Measurements from ENCODE around the gene ANO2. TPM values are rescaled to one million over a fixed set of nuclear protein-coding genes. Genes with fewer than 3 reads are reported as not detected.

The ANO2 gene
- total and polyA plus RNA-seq, 2 donors (not counting 3 experiments of a cell fraction or from before 2014, with no cell fraction given): 15.4 to 65.0 TPM

- FAIRE-seq (no peak), DNase-seq (ENCODE audit: low read depth, low spot score) (no peak)
- Histone ChIP-seq H3K4me3 (replicated peaks in 1 of 3; ENCODE audit: insufficient read depth in 1 of 3, low read depth in 1 of 3, low read length in 3 of 3) (no peak overlapping the region), H3K9me1 (replicated peaks; ENCODE audit: control insufficient read depth, extremely low read depth, insufficient read depth, low read length) (no peaks in the 10 kb centered on the region), H3K4me1 (ENCODE audit: control insufficient read depth, extremely low read depth, insufficient read depth, low read length) (no peaks in the 10 kb centered on the region), H3K9me3 (replicated peaks; ENCODE audit: control insufficient read depth, insufficient read depth, low read length) (no peaks in the 10 kb centered on the region), H3K36me3 (ENCODE audit: control insufficient read depth in 2 of 2, extremely low read depth in 1 of 2, insufficient read depth in 2 of 2, low read length in 2 of 2) (peaks cover 0 to 2% of the 10 kb centered on the region in 2 experiments), H3K27ac (ENCODE audit: insufficient read depth, low read depth, low read length) (no peak overlapping the region), H3K4me2 (ENCODE audit: insufficient read depth, low read length) (no peak overlapping the region), H3K27me3 (ENCODE audit: control insufficient read depth in 2 of 2, insufficient read depth in 2 of 2, low read length in 2 of 2) (peaks cover 0 to 2% of the 10 kb centered on the region in 2 experiments), H3K9ac (replicated peaks; ENCODE audit: extremely low read depth, insufficient read depth, low read length) (no peak overlapping the region), H2AFZ (ENCODE audit: low read depth, low read length) (no peak overlapping the region), H3K79me2 (ENCODE audit: control insufficient read depth, insufficient read depth, low read length) (no peaks in the 10 kb centered on the region), H4K20me1 (replicated peaks; ENCODE audit: control insufficient read depth, extremely low read depth, insufficient read depth, low read length) (no peaks in the 10 kb centered on the region)
- POLR2A ChIA-PET: no interaction called here
- dilution Hi-C loops (cut with MboI; ENCODE audit: extremely low pct_ligation_motif_present, low sequenced_read_pairs) (no loop called here), intact Hi-C loops (cut with micrococcal nuclease) (no loop called here)
- BruUV-seq (replicated peaks): no TSS peak
- CTCF ChIA-PET: no interaction called here
- TF ChIP-seq FOS (IDR thresholded peaks at IDR 0.05; ENCODE audit: borderline replicate concordance, insufficient read depth, low read length) (no peak), MAX (IDR thresholded peaks at IDR 0.05; ENCODE audit: insufficient read depth, insufficient read length) (no peak), MYC (IDR thresholded peaks at IDR 0.05; ENCODE audit: low read depth, low read length) (no peak)
Measured at GRCh38 chr12:5636907-5637306, 308.2 kb downstream of the ANO2 start.

GRCh38 chr12:5633106-5633505, 312.0 kb downstream of the ANO2 start:
- Histone ChIP-seq H3K36me3 (ENCODE audit: control insufficient read depth in 2 of 2, extremely low read depth in 1 of 2, insufficient read depth in 2 of 2, low read length in 2 of 2) (peaks cover 0 to 17% of the 10 kb centered on the region in 2 experiments), H3K9me1 (replicated peaks; ENCODE audit: control insufficient read depth, extremely low read depth, insufficient read depth, low read length) (no peaks in the 10 kb centered on the region), H3K27me3 (ENCODE audit: control insufficient read depth in 2 of 2, insufficient read depth in 2 of 2, low read length in 2 of 2) (peaks cover 0 to 2% of the 10 kb centered on the region in 2 experiments), H2AFZ (ENCODE audit: low read depth, low read length) (no peak overlapping the region), H4K20me1 (replicated peaks; ENCODE audit: control insufficient read depth, extremely low read depth, insufficient read depth, low read length) (no peaks in the 10 kb centered on the region), H3K9me3 (replicated peaks; ENCODE audit: control insufficient read depth, insufficient read depth, low read length) (no peaks in the 10 kb centered on the region), H3K4me2 (ENCODE audit: insufficient read depth, low read length) (no peak overlapping the region), H3K9ac (replicated peaks; ENCODE audit: extremely low read depth, insufficient read depth, low read length) (no peak overlapping the region), H3K4me1 (ENCODE audit: control insufficient read depth, extremely low read depth, insufficient read depth, low read length) (no peaks in the 10 kb centered on the region), H3K27ac (ENCODE audit: insufficient read depth, low read depth, low read length) (no peak overlapping the region), H3K79me2 (ENCODE audit: control insufficient read depth, insufficient read depth, low read length) (no peaks in the 10 kb centered on the region), H3K4me3 (replicated peaks in 1 of 3; ENCODE audit: insufficient read depth in 1 of 3, low read depth in 1 of 3, low read length in 3 of 3) (no peak overlapping the region)
- FAIRE-seq (no peak), DNase-seq (ENCODE audit: low read depth, low spot score) (no peak)
- POLR2A ChIA-PET: no interaction called here
- TF ChIP-seq GATA2 (IDR thresholded peaks at IDR 0.05; ENCODE audit: insufficient read depth, insufficient read length, low read depth, low read length) (no peak), JUN (IDR thresholded peaks at IDR 0.05; ENCODE audit: borderline replicate concordance, insufficient read depth, insufficient read length, low read depth) (no peak), POLR2A (IDR thresholded peaks at IDR 0.05; ENCODE audit: low read depth, low read length) (no peak), CTCF (IDR thresholded peaks at IDR 0.05; ENCODE audit: extremely low read depth in 1 of 2, insufficient read depth in 1 of 2, low read depth in 1 of 2, low read length in 2 of 2) (no peak), EZH2 (IDR thresholded peaks at IDR 0.05; ENCODE audit: borderline replicate concordance, low read depth, low read length, severe bottlenecking) (no peak), MYC (IDR thresholded peaks at IDR 0.05; ENCODE audit: low read depth, low read length) (no peak), FOS (IDR thresholded peaks at IDR 0.05; ENCODE audit: borderline replicate concordance, insufficient read depth, low read length) (no peak), POLR2AphosphoS5 (IDR thresholded peaks at IDR 0.05; ENCODE audit: insufficient read depth, low read depth, low read length) (no peak), MAX (IDR thresholded peaks at IDR 0.05; ENCODE audit: insufficient read depth, insufficient read length) (no peak)
- intact Hi-C loops (cut with micrococcal nuclease): no loop called here
- no TSS peak for BruUV-seq (replicated peaks)
- CTCF ChIA-PET: interaction anchor here (1.9 kb wide), 1 partner anchor 17 kb away, joined by 6 read pairs; no protein-coding TSS in a partner anchor
- dilution Hi-C loops (cut with MboI; ENCODE audit: extremely low pct_ligation_motif_present, low sequenced_read_pairs): no loop called here
